GM21576 (cell line): Measurements from ENCODE around the gene KDR.

ENCODE experiments used
- ATAC-seq: cut with Tn5 transposase; IDR thresholded peaks from one replicate; pipeline ENCODE4 v1.9.1; 2021; ENCODE audit warnings: mild to moderate bottlenecking, moderate library complexity; ENCODE audit not compliant: unreplicated experiment

Gene KDR

GRCh38 chr4:55124322-55125076, 896 bp downstream of the KDR start:
- ATAC-seq: no peak

- ATAC-seq: no peak
Observed at GRCh38 chr4:55123791-55124190, 1.6 kb downstream of the KDR start.

- no peak for ATAC-seq
Observed at GRCh38 chr4:55122235-55122634, 3.2 kb downstream of the KDR start.

- ATAC-seq: no peak
Observed at GRCh38 chr4:55121246-55121645, 4.1 kb downstream of the KDR start.

- no peak for ATAC-seq
Observed at GRCh38 chr4:55118397-55118796, 7.0 kb downstream of the KDR start.

- no peak for ATAC-seq
Observed at GRCh38 chr4:55117511-55117910, 7.9 kb downstream of the KDR start.

- no peak for ATAC-seq
Observed at GRCh38 chr4:55116450-55116849, 8.9 kb downstream of the KDR start.

- ATAC-seq: no peak
Observed at GRCh38 chr4:55111601-55112000, 13.8 kb downstream of the KDR start.

GRCh38 chr4:55110131-55110530, 15.3 kb downstream of the KDR start:
- ATAC-seq: no peak

GRCh38 chr4:55107054-55107453, 18.3 kb downstream of the KDR start:
- ATAC-seq: no peak

GRCh38 chr4:55103224-55103623, 22.2 kb downstream of the KDR start:
- ATAC-seq: no peak

- ATAC-seq: no peak
Observed at GRCh38 chr4:55099816-55100215, 25.6 kb downstream of the KDR start.

- no peak for ATAC-seq
Observed at GRCh38 chr4:55098456-55099204, 26.8 kb downstream of the KDR start.

GRCh38 chr4:55096619-55097018, 28.8 kb downstream of the KDR start:
- no peak for ATAC-seq

- ATAC-seq: no peak
Observed at GRCh38 chr4:55096045-55096444, 29.4 kb downstream of the KDR start.

- no peak for ATAC-seq
Observed at GRCh38 chr4:55092504-55092903, 32.9 kb downstream of the KDR start.

GRCh38 chr4:55089916-55090315, 35.5 kb downstream of the KDR start:
- no peak for ATAC-seq

- ATAC-seq: no peak
Observed at GRCh38 chr4:55087913-55088260, 37.5 kb downstream of the KDR start.

- no peak for ATAC-seq
Observed at GRCh38 chr4:55087009-55087912, 38.1 kb downstream of the KDR start.

- no peak for ATAC-seq
Observed at GRCh38 chr4:55086578-55086977, 38.8 kb downstream of the KDR start.

- no peak for ATAC-seq
Observed at GRCh38 chr4:55083735-55084134, 41.7 kb downstream of the KDR start.

- ATAC-seq: no peak
Observed at GRCh38 chr4:55082756-55083155, 42.6 kb downstream of the KDR start.
